Measurements from ENCODE around the gene KRT80. TPM values are rescaled to one million over a fixed set of nuclear protein-coding genes. Genes with fewer than 3 reads are reported as not detected.

The KRT80 gene
- total RNA-seq, 1 donor from 2014 or later, result not detected

- DNase-seq (ENCODE audit: low spot score), result peak; percentile 72
Measured at GRCh38 chr12:52229836-52230343, 38.1 kb upstream of the KRT80 start.

DNA sequence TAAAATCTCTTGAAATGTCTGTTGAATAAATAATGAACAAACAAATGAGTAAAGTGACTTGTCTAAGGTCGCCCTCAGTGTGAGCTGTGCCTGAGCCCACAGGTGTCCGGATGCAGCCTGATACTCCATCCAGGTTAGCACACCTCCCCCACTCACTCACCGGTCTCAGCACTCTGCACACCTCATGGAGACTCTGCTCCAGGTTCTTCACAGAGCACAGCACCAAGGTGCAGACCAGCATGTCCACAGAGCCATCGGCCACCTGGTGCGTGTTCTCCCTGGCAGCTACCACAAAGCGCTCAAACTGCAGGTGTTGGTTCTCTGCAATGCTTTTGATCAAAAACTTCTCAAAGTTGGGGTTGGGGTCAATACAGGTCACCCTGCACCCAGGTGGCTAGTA is 37.1 kb upstream of the KRT80 start:
- DNase-seq (ENCODE audit: low spot score), result peak; percentile 79

- no peak for DNase-seq (ENCODE audit: low spot score)
Measured at GRCh38 chr12:52228366-52228765, 36.6 kb upstream of the KRT80 start.

- peak; percentile 3 for DNase-seq (ENCODE audit: low spot score)
Measured at GRCh38 chr12:52227606-52228166, 35.9 kb upstream of the KRT80 start.

DNA sequence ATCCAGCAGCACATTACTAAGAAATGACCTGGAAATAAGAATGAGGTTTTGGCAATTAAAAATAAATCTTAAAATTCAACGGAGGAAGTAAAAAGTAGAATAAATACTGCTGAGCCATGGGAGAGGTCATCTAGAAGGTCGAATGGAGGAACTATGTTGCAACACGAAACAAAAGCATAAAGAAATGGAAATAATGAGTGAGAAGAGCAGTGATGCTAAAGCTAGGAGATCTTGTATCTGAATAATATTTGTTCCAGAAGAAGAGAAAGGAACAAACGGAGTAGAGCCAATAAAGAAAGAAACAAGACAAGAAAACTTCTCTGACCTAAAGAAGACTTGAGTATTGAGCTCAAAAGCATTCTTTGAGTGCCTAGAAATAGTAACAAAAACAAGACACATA is 34.6 kb upstream of the KRT80 start:
- DNase-seq (ENCODE audit: low spot score), result no peak

DNA sequence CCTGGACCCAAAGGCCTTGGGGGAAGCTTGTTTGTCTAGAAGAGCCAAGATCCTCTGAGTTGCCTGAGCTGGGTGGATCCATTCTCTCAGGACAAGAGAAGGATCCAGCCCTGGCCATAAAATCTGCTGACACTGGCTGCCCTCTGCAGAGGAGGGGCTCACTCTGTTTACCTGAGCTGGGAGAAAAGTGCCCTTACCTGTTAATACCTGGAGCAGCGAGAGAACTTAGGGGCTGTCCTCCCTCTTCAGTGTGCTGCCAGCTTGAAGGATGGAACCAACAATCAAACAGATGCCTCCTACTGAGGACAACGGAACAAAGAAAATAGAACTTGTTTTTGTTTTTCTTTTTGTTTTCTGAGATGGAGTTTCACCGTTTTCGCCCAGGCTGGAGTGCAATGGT is 33.9 kb upstream of the KRT80 start:
- DNase-seq (ENCODE audit: low spot score), result peak; percentile 16

GRCh38 chr12:52224151-52224550 is 32.3 kb upstream of the KRT80 start:
- no peak for DNase-seq (ENCODE audit: low spot score)

- DNase-seq (ENCODE audit: low spot score), result no peak
Measured at GRCh38 chr12:52223406-52224039, 31.7 kb upstream of the KRT80 start.

- DNase-seq (ENCODE audit: low spot score), result peak; percentile 24
Measured at GRCh38 chr12:52222692-52223091, 30.9 kb upstream of the KRT80 start.

DNA sequence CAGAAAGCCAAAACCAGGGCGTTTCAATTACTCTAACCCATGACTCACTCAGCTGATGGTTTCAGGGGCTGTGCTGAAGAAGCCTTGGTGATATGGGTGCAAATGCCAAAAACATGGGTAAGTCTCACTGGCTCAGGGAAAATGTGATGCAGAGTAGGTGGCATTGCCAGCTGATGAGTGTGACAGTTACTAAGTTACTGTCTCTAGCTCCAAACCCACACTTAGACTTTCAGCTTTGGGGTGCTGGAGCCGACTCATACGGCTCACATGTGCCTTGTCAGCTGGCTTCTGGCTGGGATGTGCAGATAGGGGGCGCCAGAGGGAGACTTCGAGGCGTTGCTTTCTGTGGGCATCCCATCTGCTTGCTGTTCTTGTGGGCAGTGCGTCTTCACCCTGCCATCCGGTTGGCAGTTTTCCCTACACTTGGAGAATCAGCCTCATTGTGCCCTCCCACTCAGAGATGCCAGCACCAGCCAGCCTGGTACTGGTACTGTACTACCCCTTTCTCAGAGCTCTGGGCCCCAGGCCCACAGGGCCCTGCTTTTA is 30.2 kb upstream of the KRT80 start:
- DNase-seq (ENCODE audit: low spot score), result peak; percentile 79

DNA sequence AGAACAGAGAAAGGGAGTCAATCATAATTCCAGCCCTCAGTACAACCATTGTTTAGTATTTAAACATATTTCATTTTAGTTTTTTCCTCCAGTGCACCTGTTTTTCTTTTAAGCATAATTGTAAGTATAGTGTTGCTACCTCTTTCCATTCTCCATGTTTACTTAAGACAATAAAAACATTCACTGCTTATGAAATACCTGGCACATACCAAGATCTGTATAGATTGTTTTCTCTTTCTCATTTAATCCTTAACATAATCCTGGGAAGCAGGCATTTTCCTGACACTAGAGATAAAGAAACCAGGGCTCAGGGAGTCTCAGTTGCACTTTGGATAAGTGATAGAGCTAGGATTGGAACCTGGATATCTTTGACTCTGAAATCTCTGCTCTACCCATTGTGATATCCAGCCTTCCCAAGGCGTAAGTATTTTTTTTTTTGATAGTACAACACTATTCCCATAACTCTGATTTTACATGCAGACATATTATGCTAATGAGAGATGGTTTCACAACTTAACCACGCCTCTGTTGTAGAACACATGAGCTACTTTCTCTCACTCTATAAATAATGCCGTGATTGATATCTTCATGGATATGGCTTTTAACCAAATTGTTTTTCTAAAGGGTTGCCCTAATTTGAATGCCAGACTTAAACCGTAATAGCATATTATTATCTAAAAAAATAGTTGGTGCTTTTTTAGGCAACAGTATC is 29.4 kb upstream of the KRT80 start:
- DNase-seq (ENCODE audit: low spot score), result no peak

- peak; percentile 37 for DNase-seq (ENCODE audit: low spot score)
Measured at GRCh38 chr12:52220477-52220876, 28.7 kb upstream of the KRT80 start.

GRCh38 chr12:52218001-52218400 is 26.2 kb upstream of the KRT80 start:
- DNase-seq (ENCODE audit: low spot score), result no peak

DNA sequence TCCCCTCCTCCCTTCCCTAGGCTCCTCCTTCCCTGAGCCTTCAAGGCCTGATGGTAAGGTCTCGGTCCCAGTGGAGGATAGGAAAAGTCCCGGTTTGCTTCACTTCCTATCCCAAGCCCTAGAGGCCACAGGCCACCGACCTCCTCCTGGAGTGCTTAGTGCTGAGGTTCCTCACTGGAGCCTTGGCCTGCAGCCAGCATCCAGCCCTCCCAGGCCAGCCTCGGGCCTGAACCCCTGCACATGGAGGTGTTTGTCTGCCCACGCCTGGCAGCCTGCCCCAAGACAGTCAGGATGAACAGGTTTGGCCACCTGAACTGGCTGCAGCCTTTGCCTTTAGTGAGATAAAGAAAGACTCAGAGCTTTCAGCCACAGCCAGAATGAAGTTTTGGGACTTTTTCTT is 25.4 kb upstream of the KRT80 start:
- DNase-seq (ENCODE audit: low spot score), result peak; percentile 89

DNA sequence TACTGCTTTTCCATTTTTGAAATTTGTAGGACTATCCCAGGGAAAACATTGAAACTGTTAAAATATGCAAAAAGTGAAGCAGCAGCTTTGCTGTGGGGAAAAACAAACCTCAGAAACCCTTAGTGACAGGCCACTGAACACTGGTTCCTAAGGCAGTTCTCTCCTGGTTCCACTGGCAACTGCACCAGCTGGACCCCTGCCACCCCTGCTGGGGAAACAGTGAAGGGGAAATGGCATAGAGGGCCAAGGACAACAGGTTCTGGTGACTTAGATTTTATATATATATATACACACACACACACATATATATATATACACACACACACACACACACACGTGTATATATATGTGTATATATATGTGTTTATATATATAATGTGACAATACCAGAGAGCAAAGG is 25.0 kb upstream of the KRT80 start:
- peak; percentile 77 for DNase-seq (ENCODE audit: low spot score)

DNA sequence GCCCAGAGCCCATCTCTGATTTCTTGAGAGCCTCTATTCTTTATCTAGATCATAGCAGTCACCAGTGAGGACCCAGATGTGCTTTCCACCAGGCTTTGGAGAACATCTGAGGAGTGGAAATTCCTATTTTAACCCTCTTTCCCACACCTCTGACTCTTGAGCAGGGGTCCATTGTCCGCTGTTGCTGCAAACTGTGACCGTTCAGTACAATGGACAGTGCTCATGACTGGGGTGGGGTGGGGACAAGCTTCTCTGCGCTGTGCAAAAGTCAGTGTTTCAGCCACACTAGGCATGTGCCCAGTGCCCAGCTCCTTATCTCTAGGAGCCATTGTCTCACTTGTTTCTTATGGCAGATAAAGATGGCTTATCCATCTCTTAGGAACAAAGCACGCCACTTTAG is 24.3 kb upstream of the KRT80 start:
- peak; percentile 49 for DNase-seq (ENCODE audit: low spot score)

GRCh38 chr12:52215587-52216031 is 23.8 kb upstream of the KRT80 start:
- peak; percentile 65 for DNase-seq (ENCODE audit: low spot score)

DNA sequence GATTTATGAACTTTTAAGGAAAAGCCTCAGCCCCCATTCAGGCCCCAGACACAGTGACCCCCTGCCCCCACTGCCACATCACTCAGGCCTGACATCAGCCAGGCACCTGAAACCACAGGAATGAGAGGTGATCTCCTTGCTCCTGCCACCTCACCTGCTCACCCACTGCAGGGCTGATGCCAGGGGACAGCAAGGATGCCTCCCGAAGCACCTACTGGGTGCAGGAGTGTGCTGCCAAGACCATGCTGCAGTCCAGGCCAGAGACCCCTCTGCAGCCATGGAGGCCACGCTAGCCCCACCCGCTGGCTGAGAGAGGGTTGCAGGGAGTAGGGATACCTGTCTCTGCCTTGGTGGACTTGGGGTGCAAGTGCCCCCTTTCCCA is 22.6 kb upstream of the KRT80 start:
- peak; percentile 65 for DNase-seq (ENCODE audit: low spot score)

DNA sequence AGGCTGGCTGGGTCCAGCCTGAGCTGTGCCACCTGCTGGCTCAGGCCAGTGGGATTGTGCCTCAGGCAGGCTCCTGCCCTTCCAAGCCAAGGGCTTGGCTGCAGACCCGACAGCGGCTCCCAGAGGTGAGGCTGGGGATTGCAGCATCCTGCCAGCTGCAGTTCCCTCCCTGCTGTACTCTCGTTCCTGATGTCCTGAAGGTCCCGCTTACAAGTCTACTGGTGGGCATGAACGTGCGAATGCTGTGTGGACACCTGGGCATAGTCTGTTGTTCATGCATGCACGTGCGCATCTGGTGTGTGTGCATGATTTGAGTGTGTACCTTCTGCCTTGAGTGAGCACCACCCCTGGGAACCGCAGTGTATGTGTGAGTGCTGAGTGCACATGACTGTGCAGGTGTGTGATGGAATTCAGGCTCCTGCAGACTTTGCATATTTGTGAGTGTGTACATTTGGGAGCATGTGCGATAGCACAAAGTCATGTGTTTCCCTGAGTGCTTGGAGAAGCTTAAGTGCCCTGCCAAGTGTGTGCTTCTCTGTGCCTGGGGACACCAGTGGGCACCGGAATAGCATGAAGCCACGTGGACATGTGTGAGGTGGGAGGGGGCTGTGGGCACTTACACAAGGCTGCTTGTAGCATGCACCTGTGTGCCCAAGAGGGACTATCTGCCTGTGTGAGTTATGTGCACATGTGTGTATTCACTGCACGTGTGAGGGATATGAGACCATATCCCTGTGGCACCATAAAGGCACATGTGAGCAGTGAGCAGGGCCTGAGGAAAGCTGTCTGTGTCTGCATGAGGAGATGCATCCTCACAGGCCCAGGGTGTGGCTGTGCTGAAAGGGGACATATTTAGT is 22.0 kb upstream of the KRT80 start:
- peak; percentile 92 for DNase-seq (ENCODE audit: low spot score)

- DNase-seq (ENCODE audit: low spot score), result peak; percentile 67
Measured at GRCh38 chr12:52212701-52213563, 21.1 kb upstream of the KRT80 start.

Measured in mesenteric fat pad (tissue), 1 donor.